GM04503 (cell line): ENCODE data around the gene NACC2.

ENCODE experiments used
- DNase-seq: peaks from one replicate; pipeline ENCODE4 v3.0.0-alpha.2; 2012; ENCODE audit warnings: low read depth

NACC2 gene

DNA sequence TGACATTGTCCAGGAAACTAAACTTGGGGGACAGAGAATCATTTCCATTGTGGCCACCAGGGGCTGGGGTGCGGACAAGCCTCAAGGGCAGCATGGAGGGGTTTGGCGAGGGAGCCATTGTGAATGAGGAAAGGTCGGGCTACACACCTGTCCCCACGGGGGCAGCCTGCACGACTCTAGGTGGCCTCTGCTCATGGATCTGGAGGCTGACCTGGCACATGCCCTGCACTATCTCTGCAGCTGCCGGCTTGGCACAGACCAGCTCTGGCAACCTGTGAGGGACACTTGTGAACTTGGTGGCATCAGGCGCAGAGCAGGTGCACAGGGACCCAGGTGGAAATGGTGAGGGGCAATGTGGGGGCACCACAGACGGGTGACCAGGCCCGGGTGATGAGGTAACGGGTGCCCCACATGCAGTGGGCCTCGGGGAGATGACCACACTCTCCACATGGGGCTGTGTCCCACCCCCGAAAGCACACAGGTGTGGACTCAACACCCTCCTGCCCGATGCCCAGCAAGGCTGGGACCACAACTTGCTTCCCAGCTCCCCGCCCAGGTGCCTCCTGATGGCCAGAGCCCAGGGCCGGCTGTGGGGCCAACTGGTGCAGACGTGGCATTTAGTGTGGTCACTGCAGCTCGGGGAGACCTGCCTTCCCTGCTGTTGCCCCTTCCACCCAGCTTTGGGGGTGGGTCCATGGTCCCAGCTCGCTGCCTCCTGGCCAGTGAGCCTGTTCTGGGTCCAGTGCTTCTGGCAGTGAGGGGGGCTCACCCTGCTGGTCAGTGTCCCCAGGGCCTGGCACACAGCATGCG is 73.0 kb downstream of the NACC2 start:
- DNase-seq: no peak

DNA sequence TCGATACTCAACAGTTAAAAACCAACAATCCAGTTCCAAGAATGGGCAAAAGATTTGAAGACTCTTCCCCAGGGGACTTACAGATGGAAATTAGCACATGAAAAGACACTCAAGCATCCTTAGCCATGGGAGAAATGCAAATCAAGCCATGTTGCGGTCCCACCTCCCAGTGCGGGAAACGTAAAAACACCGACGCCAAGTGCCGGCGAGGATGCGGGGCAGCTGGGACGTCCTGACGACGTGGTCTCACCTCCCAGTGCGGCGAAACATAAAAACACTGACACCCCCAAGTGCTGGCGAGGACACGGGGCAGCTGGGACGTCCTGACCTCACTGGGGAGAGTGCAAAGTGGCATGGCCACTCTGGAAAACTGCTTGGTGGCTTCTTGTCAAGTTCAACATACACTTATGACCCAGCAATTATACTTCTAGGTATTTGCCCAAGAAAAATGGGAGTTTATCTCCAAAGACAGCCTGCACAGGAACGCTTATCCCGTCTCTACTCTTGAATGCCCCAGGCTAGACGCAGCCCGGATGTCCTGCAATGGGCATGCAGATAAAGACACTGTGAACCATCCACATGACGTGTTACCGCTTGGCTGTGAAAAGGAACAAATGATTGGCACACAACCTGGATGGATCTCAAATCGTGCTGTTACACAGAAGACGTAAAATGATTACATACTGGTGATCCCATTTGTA is 73.8 kb downstream of the NACC2 start:
- no peak for DNase-seq

- DNase-seq: no peak
Measured at GRCh38 chr9:136020671-136021070, 74.4 kb downstream of the NACC2 start.

DNA sequence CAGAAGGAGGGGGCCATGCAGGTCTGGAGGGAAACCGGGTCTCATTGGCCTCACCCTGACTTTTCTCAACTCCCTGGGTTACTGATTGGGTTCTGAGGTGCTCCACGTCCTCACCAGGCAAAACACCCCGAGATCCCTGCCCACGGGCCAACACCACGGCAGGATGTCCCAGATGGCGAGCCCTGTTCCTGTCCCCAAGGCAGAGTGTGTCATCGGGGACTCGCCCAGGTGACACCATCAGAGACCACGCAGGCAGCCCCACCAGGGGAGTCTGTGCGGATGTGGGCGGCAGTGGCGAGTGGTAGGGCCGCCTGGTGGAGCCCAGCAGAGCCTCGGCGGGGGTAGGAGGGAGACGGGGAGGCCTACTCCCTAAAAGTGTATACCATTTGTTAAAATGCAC is 74.9 kb downstream of the NACC2 start:
- DNase-seq: no peak

DNA sequence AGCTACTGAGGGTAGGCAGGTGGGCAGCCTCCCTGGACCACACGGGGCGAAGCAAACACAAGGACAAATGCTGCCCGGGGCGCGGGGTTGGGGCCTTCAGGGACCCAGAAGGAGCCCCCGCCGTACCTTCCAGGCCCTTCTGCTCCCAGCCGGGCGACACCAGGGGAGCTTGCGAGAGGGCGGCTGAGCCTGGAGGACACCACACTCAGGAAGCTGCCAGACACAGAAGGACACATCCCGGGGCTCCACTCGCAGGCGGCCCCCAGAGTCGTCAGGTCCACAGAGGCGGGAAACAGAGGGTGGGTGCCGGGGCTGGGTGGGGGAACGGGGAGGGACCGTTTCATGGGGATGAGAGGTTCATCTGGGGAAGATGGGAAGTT is 75.4 kb downstream of the NACC2 start:
- no peak for DNase-seq

GRCh38 chr9:136019041-136019680 is 75.9 kb downstream of the NACC2 start:
- DNase-seq: no peak

GRCh38 chr9:136018257-136019031 is 76.6 kb downstream of the NACC2 start:
- DNase-seq: no peak

GRCh38 chr9:136017289-136018190 is 77.5 kb downstream of the NACC2 start:
- no peak for DNase-seq

- no peak for DNase-seq
Measured at GRCh38 chr9:136016572-136017288, 78.4 kb downstream of the NACC2 start.

DNA sequence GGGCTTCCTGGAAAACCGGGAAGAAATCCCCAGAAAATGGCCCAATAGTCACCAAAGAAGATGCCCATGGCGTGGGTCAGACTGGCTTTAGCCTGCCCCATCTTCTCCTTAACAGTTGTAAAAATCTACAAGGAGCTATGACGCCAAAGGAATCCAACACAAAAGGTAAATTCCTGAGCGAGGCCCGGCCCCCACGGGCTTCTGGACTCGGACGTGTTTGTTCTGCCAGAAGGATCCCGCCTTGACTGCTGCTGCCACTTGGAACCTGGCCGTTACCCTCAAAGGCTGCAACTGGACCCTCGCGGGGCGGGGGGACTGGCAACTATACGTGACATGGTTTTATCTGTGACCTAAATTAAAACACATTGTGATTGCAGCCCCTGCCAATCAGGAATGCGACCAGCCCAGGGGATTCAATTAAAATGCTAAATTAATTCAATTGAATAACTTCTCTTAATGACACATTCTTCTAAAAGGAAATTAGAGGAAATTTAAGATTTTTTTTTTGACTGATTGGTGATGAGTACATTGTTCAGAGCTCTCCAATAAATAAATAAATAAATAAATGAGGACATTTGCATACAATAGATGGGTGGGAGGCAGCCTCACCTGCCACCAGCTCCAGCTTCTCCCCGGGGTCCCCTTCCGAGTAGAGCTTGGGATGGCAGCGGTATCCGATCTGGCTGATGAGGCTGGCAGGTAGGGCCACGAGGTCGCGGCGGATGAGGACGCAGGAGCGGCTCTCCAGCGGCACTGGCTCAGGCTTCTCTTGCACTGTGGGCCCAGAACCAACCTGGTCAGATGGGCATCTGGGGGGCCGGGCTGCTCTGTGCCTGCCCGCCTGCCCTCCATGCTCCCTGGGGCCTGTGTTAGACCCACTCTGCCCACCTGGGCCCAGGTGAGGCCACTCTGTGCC is 79.2 kb downstream of the NACC2 start:
- no peak for DNase-seq

DNA sequence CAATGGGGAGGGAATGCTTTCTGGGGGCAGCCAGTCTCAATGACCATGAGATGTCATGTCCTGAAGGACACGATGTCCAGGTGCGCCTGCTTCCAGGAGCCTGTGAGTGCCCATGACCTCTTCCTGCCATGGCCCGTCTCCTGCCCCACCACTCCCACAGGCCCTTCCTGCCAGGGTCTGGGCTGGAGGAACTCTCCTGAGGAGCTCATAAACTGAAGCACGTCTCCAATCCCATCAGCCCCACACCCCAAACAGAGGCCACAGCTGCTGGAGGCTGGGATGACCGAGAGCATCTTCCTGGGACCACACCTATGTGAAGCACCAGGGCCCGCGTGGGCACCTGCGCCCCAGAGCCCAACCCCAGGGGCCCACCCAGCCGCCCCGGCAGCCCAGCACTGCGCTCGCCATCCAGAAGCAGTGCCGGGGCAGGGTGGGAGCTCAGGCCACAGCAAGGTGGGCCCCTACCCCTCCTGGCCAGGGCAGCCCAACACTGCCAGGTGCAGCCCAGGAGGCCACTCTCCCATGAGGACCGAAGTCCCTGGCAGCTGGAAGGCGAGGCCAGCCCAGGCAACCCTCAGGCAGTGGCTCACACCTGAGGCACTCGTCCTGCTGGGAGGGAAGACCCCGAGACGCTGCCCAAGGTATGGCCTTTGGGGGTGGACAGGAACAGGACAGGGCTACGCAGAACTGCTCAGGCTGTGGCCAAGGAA is 80.0 kb downstream of the NACC2 start:
- DNase-seq: no peak

DNA sequence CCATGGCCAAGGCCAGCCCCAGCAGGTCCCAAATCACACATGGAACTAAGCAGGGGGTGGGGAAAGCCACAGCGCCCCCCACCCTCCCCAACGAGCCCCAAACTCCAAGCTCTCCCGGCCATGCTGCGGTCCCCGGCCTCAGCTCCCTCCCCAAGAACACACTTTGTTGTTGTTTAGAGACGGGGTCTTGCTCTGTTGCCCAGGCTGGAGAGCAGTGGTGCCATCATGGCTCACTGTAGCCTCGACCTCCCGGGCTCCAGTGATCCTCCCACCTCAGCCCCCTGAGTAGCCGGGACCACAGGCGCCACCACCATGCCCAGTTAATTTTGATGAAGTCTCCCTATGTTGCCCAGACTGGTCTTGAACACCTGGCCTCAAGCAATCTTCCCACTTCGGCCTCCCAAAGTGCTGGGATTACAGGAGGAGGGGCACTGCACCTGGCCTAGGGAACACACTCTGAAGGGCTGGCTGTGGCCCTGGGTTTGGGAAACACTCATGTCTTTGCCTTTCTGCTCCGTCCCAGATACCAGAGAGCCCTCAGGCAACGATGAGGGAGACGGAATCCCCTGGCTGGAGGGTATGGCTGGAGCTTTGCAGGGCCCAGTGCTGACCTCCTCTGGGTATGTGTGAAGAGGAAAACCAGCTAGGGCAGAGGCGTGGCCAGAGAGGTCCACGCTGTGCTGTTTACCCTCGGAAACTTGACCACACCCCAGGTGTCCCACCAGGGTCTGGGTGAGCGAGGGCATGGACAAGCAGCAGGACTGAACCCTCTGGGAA is 80.8 kb downstream of the NACC2 start:
- no peak for DNase-seq

- DNase-seq: no peak
Measured at GRCh38 chr9:136013524-136014034, 81.5 kb downstream of the NACC2 start.

DNA sequence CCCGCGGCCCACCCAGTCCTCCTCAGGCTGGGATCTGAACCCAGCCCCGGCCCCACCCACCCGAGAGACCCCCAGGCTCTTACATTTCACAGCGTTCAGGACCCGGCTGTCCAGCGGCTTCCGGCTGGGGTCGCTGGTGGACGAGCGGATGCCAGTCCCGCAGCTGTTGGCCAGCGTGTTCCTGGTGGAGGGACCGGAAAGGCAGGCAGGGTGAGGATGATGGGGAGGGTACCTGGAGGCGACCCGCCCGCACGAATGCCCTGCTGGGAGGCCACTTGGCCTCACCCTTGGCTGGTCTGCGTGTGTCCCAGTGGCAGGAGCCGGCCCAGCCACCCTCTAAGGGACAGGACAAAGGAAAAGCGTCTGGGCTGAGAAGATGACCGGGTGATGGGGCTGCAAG is 82.0 kb downstream of the NACC2 start:
- no peak for DNase-seq

DNA sequence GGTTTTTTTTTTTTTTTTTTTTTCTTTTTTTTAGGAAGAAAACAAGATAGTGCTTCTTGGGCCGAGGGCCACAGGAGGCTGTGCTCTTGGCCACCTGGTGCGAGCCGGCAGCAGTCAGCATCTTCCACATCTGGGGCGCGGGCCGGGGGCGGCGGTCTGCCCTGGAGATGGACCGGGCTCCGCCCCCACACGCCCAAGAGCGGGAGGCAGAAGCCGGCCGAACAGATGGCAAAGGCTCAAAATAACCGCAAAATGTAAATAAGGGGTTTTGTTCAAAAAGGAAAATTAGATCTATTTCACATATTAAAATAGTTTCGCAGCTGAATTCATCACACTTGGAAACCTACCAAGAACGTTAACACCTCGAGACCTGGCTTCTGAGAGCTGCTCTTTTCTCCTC is 82.4 kb downstream of the NACC2 start:
- no peak for DNase-seq

DNA sequence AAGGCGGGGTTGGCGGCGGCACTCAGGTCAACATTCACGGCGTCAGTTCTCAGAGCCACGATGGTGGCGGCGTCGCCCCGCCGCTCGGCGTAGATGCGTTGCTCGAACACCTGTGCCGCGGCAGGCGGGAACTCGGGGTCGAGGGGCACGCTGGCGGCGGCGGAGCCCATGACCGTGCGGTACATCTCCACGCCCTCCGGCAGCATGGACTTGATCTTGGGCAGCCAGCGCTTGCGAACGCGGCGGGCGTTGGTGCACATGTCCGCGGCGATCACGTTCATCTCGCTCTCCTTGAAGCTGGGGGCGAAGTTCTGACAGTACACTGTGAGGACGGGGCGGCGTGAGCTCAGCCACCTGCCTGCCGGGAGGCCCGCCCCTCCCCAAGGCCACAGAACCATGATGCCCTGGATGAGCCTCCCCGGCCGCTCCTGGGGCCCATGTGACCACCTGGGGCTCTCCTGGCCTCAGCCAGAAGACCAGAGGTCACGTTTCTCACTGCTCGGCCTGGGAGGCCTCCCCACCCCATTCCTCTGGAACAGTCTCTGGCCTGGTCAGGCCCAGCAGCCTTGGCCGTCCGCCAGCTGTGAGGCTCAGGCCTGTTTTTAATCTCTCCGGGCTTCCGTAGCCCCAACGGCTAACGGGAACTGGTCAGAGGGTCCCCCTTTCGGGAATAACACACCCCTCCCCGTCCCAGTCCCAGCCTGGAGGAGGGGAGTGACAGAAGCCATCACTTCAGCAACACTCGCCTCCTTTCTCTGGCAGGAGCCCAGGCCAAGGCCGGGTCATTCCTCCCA is 83.2 kb downstream of the NACC2 start:
- DNase-seq: no peak

DNA sequence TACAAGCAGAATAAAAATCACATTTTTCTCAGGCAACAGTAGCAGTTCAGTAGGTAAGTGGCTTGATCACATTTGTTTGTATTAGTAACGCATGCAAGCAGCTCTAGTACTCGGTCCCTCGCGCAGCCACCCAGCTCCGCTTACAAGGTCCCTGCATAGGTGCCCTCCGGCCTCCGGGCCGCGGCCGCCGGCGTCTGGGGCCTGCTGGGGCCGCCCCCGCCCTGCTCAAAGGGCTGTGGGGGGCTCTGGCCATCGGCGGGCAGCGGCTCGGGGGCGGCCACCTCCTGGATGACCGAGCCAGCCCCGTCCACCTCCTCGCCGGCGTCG is 83.8 kb downstream of the NACC2 start:
- DNase-seq: no peak
